Body of pancreas (tissue), 4 donors: ENCODE data around the gene CNKSR2.

ENCODE experiments used
- POLR2A ChIP-seq, 3 donors: fragments of 450-650 bp; IDR thresholded peaks; one replicate each; pipeline ENCODE4 v1.6.1; 2016; ENCODE audit warnings: antibody characterized with exemption in 3 of 3, mild to moderate bottlenecking in 2 of 3
- TF ChIP-seq, protein P1 (sequence below), 7 experiments: fragments of 450-650 bp in 4 of 7; fragments of 200-600 bp in 3 of 7; sonication (generic) in 3 of 7; IDR thresholded peaks; one replicate each; pipeline ENCODE4 v1.5.1; 2016 to 2019; ENCODE audit warnings: antibody characterized with exemption in 7 of 7

DNA sequence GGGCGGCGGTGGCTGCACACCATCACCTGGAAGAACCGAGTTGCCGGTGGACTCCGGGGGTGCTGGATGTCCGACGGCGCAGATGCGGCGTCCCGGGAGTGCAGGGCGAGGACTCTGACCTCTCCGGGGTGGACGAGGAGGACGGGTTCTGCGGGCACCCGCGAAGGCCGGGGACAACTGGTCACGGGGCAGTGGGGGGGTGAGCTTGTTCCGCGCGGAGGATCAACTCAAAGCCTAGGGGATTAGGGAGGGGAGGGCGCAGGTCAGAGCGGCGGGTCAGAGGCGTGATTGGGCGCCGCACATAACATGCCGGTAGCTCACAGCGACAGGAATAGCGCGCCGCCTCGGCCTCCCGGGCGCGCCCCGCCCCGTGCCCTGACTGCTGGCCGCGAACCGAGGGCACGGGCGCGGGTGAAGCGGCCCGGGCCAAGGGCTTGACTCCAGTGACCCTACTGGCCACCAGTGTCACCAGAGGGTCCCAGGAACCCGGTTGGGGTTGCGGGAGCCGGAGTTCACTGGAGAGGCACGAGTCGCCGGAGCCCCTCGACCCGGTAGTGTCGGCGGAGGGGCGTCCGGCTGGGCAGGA is 284.0 kb downstream of the CNKSR2 start, which contains the start of gene KLHL34:
- TF ChIP-seq, protein P1, sequence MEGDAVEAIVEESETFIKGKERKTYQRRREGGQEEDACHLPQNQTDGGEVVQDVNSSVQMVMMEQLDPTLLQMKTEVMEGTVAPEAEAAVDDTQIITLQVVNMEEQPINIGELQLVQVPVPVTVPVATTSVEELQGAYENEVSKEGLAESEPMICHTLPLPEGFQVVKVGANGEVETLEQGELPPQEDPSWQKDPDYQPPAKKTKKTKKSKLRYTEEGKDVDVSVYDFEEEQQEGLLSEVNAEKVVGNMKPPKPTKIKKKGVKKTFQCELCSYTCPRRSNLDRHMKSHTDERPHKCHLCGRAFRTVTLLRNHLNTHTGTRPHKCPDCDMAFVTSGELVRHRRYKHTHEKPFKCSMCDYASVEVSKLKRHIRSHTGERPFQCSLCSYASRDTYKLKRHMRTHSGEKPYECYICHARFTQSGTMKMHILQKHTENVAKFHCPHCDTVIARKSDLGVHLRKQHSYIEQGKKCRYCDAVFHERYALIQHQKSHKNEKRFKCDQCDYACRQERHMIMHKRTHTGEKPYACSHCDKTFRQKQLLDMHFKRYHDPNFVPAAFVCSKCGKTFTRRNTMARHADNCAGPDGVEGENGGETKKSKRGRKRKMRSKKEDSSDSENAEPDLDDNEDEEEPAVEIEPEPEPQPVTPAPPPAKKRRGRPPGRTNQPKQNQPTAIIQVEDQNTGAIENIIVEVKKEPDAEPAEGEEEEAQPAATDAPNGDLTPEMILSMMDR (IDR thresholded peaks at IDR 0.05): no peak
- TF ChIP-seq POLR2A (IDR thresholded peaks at IDR 0.05): no peak
